H9 (cell line): ENCODE measurements around the gene TMEM271. TPM values are rescaled to one million over a fixed set of nuclear protein-coding genes. Genes with fewer than 3 reads are reported as not detected.

Source experiments
- DNase-seq: peaks from one replicate; pipeline ENCODE4 v3.0.0-alpha.2; 2017
- H2AFZ ChIP-seq: one replicate; pipeline ENCODE4 v1.6.1; 2013; ENCODE audit warnings: mild to moderate bottlenecking, low read length, control low read depth, moderate library complexity
- H2AK5ac ChIP-seq: 2 replicates; pipeline ENCODE4 v1.6.1; 2013; ENCODE audit warnings: low read length, control low read depth, mixed read lengths; ENCODE audit not compliant: insufficient read length
- H2BK120ac ChIP-seq: one replicate; pipeline ENCODE4 v1.6.1; 2013; ENCODE audit warnings: low read depth, mild to moderate bottlenecking, low read length, control low read depth, inconsistent platforms; ENCODE audit not compliant: poor library complexity, severe bottlenecking
- H2BK12ac ChIP-seq: 2 replicates; pipeline ENCODE4 v1.6.1; 2013; ENCODE audit warnings: low read length, control low read depth, mixed read lengths, low read depth; ENCODE audit not compliant: insufficient read length
- H2BK15ac ChIP-seq: 2 replicates; pipeline ENCODE4 v1.6.1; 2013; ENCODE audit warnings: low read depth, low read length, control low read depth
- H2BK20ac ChIP-seq: one replicate; pipeline ENCODE4 v1.6.1; 2013; ENCODE audit warnings: low read depth, mild to moderate bottlenecking, low read length, control low read depth, inconsistent platforms; ENCODE audit not compliant: poor library complexity, severe bottlenecking
- H2BK5ac ChIP-seq: 2 replicates; pipeline ENCODE4 v1.6.1; 2013; ENCODE audit warnings: low read length, control low read depth, mixed read lengths; ENCODE audit not compliant: insufficient read length
- H3K14ac ChIP-seq: 2 replicates; pipeline ENCODE4 v1.6.1; 2013; ENCODE audit warnings: low read length, control low read depth; ENCODE audit not compliant: insufficient read depth
- H3K18ac ChIP-seq: 2 replicates; pipeline ENCODE4 v1.6.1; 2013; ENCODE audit warnings: low read depth, mild to moderate bottlenecking, mixed read lengths, low read length, control low read depth; ENCODE audit not compliant: insufficient read length
- H3K23ac ChIP-seq: 2 replicates; pipeline ENCODE4 v1.6.1; 2013; ENCODE audit warnings: low read length, control low read depth, mixed read lengths, low read depth; ENCODE audit not compliant: insufficient read length
- H3K23me2 ChIP-seq: 2 replicates; pipeline ENCODE4 v1.6.1; 2013; ENCODE audit warnings: low read depth, mild to moderate bottlenecking, mixed read lengths, low read length, control low read depth; ENCODE audit not compliant: insufficient read length, poor library complexity, severe bottlenecking
- H3K27ac ChIP-seq: 2 replicates; pipeline ENCODE4 v1.5.1; 2013; ENCODE audit warnings: low read length, control low read depth, mixed read lengths, low read depth; ENCODE audit not compliant: insufficient read length
- H3K27me3 ChIP-seq: 2 replicates; pipeline ENCODE4 v1.6.1; 2013; ENCODE audit warnings: low read length, control low read depth, inconsistent platforms; ENCODE audit not compliant: insufficient read depth
- H3K4ac ChIP-seq: 2 replicates; pipeline ENCODE4 v1.6.1; 2013; ENCODE audit warnings: low read depth, mild to moderate bottlenecking, control low read depth, inconsistent platforms, low read length, moderate library complexity
- H3K4me1 ChIP-seq: 2 replicates; pipeline ENCODE4 v1.6.1; 2013; ENCODE audit warnings: low read length, control low read depth, inconsistent platforms; ENCODE audit not compliant: insufficient read depth
- H3K4me2 ChIP-seq: 2 replicates; pipeline ENCODE4 v1.6.1; 2013; ENCODE audit warnings: low read length, control low read depth, mixed read lengths; ENCODE audit not compliant: insufficient read length, insufficient read depth
- H3K56ac ChIP-seq: 2 replicates; pipeline ENCODE4 v1.6.1; 2013; ENCODE audit warnings: low read depth, mild to moderate bottlenecking, mixed read lengths, low read length, control low read depth; ENCODE audit not compliant: insufficient read length
- H3K79me1 ChIP-seq: 2 replicates; pipeline ENCODE4 v1.6.1; 2013; ENCODE audit warnings: low read depth, mild to moderate bottlenecking, moderate library complexity, low read length, control low read depth, inconsistent platforms; ENCODE audit not compliant: insufficient read depth, poor library complexity, severe bottlenecking
- H3K79me2 ChIP-seq: 2 replicates; pipeline ENCODE4 v1.6.1; 2013; ENCODE audit warnings: low read length, control low read depth, inconsistent platforms; ENCODE audit not compliant: insufficient read depth
- H3K9ac ChIP-seq: 2 replicates; pipeline ENCODE4 v1.6.1; 2013; ENCODE audit warnings: low read length, control low read depth, mixed read lengths; ENCODE audit not compliant: insufficient read length; ENCODE audit errors: extremely low read depth
- H3K9me3 ChIP-seq: one replicate; pipeline ENCODE4 v1.6.1; 2013; ENCODE audit warnings: low read depth, low read length, inconsistent platforms; ENCODE audit not compliant: control insufficient read depth
- H3T11ph ChIP-seq: one replicate; pipeline ENCODE4 v1.6.1; 2013; ENCODE audit warnings: mild to moderate bottlenecking, low read length, control low read depth, inconsistent platforms
- H4K20me1 ChIP-seq: one replicate; pipeline ENCODE4 v1.6.1; 2013; ENCODE audit not compliant: control insufficient read depth, insufficient read length, insufficient read depth
- H4K5ac ChIP-seq: 2 replicates; pipeline ENCODE4 v1.6.1; 2013; ENCODE audit warnings: low read depth, mild to moderate bottlenecking, mixed read lengths, low read length, control low read depth; ENCODE audit not compliant: insufficient read length
- H4K8ac ChIP-seq: replicated peaks from 2 replicates; pipeline ENCODE4 v1.6.1; 2013; ENCODE audit warnings: low read length, control low read depth, mixed read lengths, low read depth; ENCODE audit not compliant: insufficient read length
- H4K91ac ChIP-seq: 2 replicates; pipeline ENCODE4 v1.6.1; 2013; ENCODE audit warnings: low read depth, mild to moderate bottlenecking, moderate library complexity, mixed read lengths, low read length, control low read depth; ENCODE audit not compliant: insufficient read length
- H3K27ac Mint-ChIP-seq, 3 experiments: 2 replicates in 2 of 3; 3 replicates in 1 of 3; pipeline ENCODE4 v1.8.0; 2020 to 2021; ENCODE audit warnings: mixed read lengths in 3 of 3, mild to moderate bottlenecking in 1 of 3, moderate library complexity in 1 of 3
- H3K27me3 Mint-ChIP-seq: 2 replicates; pipeline ENCODE4 v1.8.0; 2021; ENCODE audit warnings: low read depth, mild to moderate bottlenecking, moderate library complexity, mixed read lengths
- H3K36me3 Mint-ChIP-seq, 3 experiments: 2 replicates in 2 of 3; 3 replicates in 1 of 3; pipeline ENCODE4 v1.8.0; 2020 to 2021; ENCODE audit warnings: low read depth in 3 of 3, mixed read lengths in 3 of 3; ENCODE audit not compliant: insufficient read depth in 1 of 3
- H3K4me1 Mint-ChIP-seq, 2 experiments: 2 replicates each; pipeline ENCODE4 v1.8.0; 2020; ENCODE audit warnings: mixed read lengths in 2 of 2
- H3K4me3 Mint-ChIP-seq, 2 experiments: 2 replicates in 1 of 2; 3 replicates in 1 of 2; pipeline ENCODE4 v1.8.0; 2020 to 2021; ENCODE audit warnings: mild to moderate bottlenecking in 2 of 2, mixed read lengths in 2 of 2, moderate library complexity in 1 of 2
- H3K9me3 Mint-ChIP-seq, 2 experiments: 2 replicates in 1 of 2; 3 replicates in 1 of 2; pipeline ENCODE4 v1.8.0; 2020; ENCODE audit warnings: mild to moderate bottlenecking in 2 of 2, mixed read lengths in 2 of 2, moderate library complexity in 1 of 2
- WGBS: extraction: QIAGEN DNeasy Blood & Tissue Kit; methylation state at CpG from one replicate; pipeline ENCODE4 v1.1.7; 2013; ENCODE audit warnings: missing lambda C conversion rate, low lambda C conversion rate, mixed read lengths; ENCODE audit not compliant: insufficient read length; ENCODE audit errors: extremely low coverage; 5-methylcytosine and 5-hydroxymethylcytosine counted together
- total RNA-seq: library from RNA; stranded (reverse); gene quantifications from 2 replicates; pipeline ENCODE4 v1.2.1, GENCODE V29; 2021
- TF ChIP-seq, protein P1 (sequence below): fragments of 200-600 bp; sonication (generic); conservative IDR thresholded peaks from 3 replicates; pipeline ENCODE4 v1.8.0; 2021; ENCODE audit warnings: antibody characterized with exemption, mild to moderate bottlenecking

TMEM271 gene
- total RNA-seq, 1 experiment from 2014 or later, result 0.09 TPM

- H3T11ph ChIP-seq, result no peak overlapping the region
- H3K23me2 ChIP-seq, result no peaks in the 10 kb centered on the region
- no peaks in the 10 kb centered on the region; the same call in 1 of the 2 replicates for H3K27me3 Mint-ChIP-seq
- H3K79me1 ChIP-seq, result no peaks in the 10 kb centered on the region
- H3K79me2 ChIP-seq, result no peaks in the 10 kb centered on the region
- no peak overlapping the region for H3K18ac ChIP-seq
- H3K9me3 ChIP-seq, result no peaks in the 10 kb centered on the region
- TF ChIP-seq, protein P1, sequence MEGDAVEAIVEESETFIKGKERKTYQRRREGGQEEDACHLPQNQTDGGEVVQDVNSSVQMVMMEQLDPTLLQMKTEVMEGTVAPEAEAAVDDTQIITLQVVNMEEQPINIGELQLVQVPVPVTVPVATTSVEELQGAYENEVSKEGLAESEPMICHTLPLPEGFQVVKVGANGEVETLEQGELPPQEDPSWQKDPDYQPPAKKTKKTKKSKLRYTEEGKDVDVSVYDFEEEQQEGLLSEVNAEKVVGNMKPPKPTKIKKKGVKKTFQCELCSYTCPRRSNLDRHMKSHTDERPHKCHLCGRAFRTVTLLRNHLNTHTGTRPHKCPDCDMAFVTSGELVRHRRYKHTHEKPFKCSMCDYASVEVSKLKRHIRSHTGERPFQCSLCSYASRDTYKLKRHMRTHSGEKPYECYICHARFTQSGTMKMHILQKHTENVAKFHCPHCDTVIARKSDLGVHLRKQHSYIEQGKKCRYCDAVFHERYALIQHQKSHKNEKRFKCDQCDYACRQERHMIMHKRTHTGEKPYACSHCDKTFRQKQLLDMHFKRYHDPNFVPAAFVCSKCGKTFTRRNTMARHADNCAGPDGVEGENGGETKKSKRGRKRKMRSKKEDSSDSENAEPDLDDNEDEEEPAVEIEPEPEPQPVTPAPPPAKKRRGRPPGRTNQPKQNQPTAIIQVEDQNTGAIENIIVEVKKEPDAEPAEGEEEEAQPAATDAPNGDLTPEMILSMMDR, result no peak
- no peak overlapping the region; a peak in 1 of 7 replicates for H3K27ac Mint-ChIP-seq
- no peaks in the 10 kb centered on the region for H3K4me1 ChIP-seq
- H3K4me3 Mint-ChIP-seq, result no peak overlapping the region
- no CpG with 5 or more reads among the region's 36 CpGs for WGBS
- no peak overlapping the region for H2BK12ac ChIP-seq
- H3K27me3 ChIP-seq, result no peaks in the 10 kb centered on the region
- no peak overlapping the region for H2AFZ ChIP-seq
- no peak overlapping the region for H3K27ac ChIP-seq
- no peak overlapping the region for H2BK20ac ChIP-seq
- H3K56ac ChIP-seq, result no peak overlapping the region
- H3K9me3 Mint-ChIP-seq, result no peaks in the 10 kb centered on the region
- no peak overlapping the region for H3K14ac ChIP-seq
- H4K91ac ChIP-seq, result no peak overlapping the region
- H3K4me2 ChIP-seq, result no peak overlapping the region
- no peaks in the 10 kb centered on the region for H3K4me1 Mint-ChIP-seq
- no peak overlapping the region for H4K8ac ChIP-seq
- H3K9ac ChIP-seq, result no peak overlapping the region
- DNase-seq, result no peak
- H3K23ac ChIP-seq, result no peak overlapping the region
- H2BK5ac ChIP-seq, result no peak overlapping the region
- H2AK5ac ChIP-seq, result no peak overlapping the region
- no peak overlapping the region for H2BK120ac ChIP-seq
- no peaks in the 10 kb centered on the region for H4K20me1 ChIP-seq
- no peak overlapping the region for H4K5ac ChIP-seq
- peaks cover 32 to 67% (median 59%) of the 10 kb centered on the region in 3 experiments for H3K36me3 Mint-ChIP-seq
- H3K4ac ChIP-seq, result no peak overlapping the region
- H2BK15ac ChIP-seq, result no peak overlapping the region
Measured at GRCh38 chr4:533318-534100, 42.6 kb downstream of the TMEM271 start.
